Measurements from ENCODE around the gene ATN1.

Gene ATN1

GRCh38 chr12:6928022-6928702, 403 bp downstream of the ATN1 start:
- DNase-seq = no peak

DNA sequence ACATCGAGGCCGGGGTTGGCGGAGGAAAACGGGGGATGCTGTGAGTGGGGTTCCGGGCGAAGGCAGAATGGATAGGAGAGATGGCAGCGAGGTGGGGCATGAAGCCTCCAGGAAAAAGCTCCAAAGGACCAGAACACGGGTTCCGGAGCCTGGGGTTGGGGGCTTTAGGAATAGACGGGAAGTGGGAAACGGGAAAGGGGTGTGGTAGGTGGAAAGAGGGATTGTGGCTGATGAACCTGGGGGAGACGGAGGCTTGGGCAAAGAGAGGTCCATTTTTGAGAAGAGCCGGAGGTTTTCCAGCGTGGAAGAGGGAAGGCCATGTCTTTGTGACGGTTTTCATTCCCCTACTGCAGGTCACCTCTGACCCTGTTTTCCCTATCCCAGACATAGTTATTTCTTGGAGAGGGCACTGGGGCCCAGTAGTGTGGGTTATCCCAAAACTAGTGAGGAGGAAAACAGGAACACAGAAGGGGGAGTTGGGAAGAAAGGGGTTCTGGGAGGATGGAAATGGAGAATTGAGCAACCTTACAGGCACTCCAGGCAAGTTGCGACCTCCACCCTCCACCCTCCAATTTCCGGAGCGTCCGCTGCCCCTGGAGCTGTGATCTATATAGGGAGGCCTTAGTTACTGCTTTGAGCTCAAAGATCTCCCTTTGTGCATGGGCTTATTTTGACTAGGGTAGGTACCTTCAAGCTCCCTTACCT, 1.1 kb downstream of the ATN1 start:
- DNase-seq = no peak

DNA sequence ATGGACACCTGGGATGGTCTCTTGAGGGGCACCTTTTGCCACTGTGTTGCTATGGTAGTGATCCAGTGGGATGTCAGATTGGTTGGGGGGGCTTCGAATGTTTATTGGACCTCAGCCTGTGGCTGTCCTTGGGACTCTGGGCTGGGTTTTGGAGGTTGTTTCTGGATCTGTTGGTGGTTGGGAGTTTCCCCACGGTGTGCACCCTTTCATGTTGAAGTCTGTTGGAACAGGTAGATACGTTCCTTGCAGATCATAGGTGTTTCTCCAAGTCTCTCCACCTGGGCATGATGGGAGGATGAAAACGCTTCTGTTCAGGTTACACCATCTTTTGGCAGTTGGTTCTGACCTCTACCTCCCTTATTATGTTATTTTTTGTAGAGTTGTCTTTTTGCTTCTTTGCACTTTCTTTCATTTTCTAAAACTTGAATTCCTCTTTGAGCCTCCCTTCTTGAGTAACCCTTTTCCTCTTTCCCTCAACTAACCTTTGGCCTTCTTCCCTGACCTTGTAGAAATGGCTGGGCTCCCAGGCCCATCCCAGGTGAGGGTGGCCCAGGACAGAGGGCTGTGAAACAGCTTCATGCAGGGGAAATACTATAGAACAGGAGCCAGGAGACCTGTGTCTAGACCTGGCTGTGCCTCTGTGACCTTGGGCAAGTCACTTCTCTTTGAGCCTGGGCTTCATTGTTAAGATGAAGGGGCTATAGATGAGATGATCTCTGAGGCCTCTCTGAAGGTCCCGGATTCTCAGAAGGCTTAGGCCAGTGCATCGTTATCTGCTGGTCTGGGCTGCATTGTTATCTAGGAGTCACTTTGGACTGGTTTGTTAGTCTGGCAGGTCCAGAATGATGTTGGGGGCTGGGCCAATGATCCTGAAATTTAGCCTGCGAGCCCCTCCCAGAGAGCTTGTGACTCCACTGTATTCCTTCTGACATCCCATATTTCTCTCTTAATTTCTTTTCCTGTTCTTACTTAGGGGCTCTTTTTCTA, 2.0 kb downstream of the ATN1 start:
- no peak for DNase-seq

- DNase-seq = no peak
Observed at GRCh38 chr12:6932766-6933165, 5.0 kb downstream of the ATN1 start.

- no peak for DNase-seq
Observed at GRCh38 chr12:6934110-6934509, 6.4 kb downstream of the ATN1 start.

DNA sequence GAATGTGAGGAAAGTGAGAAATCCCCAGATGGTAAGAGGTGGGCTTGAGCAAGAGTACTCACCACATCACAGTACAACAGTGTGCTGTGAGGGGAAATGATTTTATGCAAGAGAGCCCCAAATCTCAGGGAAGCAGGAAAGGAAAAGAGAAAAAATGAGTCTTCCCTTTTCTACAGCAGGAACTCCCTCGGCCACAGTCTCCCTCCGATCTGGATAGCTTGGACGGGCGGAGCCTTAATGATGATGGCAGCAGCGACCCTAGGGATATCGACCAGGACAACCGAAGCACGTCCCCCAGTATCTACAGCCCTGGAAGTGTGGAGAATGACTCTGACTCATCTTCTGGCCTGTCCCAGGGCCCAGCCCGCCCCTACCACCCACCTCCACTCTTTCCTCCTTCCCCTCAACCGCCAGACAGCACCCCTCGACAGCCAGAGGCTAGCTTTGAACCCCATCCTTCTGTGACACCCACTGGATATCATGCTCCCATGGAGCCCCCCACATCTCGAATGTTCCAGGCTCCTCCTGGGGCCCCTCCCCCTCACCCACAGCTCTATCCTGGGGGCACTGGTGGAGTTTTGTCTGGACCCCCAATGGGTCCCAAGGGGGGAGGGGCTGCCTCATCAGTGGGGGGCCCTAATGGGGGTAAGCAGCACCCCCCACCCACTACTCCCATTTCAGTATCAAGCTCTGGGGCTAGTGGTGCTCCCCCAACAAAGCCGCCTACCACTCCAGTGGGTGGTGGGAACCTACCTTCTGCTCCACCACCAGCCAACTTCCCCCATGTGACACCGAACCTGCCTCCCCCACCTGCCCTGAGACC, 7.8 kb downstream of the ATN1 start:
- no peak for DNase-seq

GRCh38 chr12:6936194-6936635, 8.5 kb downstream of the ATN1 start:
- no peak for DNase-seq

DNA sequence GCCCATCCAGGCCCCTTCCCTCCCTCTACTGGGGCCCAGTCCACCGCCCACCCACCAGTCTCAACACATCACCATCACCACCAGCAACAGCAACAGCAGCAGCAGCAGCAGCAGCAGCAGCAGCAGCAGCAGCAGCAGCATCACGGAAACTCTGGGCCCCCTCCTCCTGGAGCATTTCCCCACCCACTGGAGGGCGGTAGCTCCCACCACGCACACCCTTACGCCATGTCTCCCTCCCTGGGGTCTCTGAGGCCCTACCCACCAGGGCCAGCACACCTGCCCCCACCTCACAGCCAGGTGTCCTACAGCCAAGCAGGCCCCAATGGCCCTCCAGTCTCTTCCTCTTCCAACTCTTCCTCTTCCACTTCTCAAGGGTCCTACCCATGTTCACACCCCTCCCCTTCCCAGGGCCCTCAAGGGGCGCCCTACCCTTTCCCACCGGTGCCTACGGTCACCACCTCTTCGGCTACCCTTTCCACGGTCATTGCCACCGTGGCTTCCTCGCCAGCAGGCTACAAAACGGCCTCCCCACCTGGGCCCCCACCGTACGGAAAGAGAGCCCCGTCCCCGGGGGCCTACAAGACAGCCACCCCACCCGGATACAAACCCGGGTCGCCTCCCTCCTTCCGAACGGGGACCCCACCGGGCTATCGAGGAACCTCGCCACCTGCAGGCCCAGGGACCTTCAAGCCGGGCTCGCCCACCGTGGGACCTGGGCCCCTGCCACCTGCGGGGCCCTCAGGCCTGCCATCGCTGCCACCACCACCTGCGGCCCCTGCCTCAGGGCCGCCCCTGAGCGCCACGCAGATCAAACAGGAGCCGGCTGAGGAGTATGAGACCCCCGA, 9.1 kb downstream of the ATN1 start:
- DNase-seq = no peak

DNA sequence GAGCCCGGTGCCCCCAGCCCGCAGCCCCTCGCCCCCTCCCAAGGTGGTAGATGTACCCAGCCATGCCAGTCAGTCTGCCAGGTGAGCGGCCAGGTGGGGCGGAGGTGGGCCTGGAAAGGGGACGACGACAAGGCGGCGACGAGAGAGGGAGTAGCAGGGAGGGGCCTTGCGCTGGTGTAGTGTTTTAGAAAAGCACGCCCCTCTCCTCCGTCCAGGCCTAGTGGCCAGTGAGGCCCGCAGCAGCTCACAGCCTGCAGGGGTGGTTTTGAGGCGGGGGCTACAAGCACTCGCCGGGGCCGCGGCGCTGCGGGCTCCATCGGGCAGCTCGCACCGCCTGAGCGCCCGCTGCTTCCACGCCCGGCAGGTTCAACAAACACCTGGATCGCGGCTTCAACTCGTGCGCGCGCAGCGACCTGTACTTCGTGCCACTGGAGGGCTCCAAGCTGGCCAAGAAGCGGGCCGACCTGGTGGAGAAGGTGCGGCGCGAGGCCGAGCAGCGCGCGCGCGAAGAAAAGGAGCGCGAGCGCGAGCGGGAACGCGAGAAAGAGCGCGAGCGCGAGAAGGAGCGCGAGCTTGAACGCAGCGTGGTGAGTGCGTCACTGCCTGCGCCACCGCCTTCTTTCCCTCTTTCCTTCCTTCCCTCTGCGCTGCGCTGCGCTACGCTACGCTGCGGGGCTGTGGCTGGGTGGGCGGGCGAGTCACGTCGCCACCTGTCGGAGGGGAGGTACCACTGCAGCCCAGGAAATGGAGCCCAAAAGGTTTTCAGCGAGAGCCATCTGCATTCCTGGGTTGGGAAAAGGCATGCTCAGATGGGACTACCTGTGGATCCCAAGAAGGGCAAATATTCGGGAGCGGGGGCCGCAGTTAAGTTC, 10.0 kb downstream of the ATN1 start:
- DNase-seq = peak; percentile 92

DNA sequence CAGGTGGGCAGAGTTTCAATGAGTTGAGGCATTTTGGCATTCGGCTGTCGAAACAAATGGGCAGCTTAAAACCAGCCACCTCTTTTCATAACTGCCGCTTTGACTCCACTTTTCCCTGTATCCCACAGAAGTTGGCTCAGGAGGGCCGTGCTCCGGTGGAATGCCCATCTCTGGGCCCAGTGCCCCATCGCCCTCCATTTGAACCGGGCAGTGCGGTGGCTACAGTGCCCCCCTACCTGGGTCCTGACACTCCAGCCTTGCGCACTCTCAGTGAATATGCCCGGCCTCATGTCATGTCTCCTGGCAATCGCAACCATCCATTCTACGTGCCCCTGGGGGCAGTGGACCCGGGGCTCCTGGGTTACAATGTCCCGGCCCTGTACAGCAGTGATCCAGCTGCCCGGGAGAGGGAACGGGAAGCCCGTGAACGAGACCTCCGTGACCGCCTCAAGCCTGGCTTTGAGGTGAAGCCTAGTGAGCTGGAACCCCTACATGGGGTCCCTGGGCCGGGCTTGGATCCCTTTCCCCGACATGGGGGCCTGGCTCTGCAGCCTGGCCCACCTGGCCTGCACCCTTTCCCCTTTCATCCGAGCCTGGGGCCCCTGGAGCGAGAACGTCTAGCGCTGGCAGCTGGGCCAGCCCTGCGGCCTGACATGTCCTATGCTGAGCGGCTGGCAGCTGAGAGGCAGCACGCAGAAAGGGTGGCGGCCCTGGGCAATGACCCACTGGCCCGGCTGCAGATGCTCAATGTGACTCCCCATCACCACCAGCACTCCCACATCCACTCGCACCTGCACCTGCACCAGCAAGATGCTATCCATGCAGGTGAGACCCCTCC, 10.8 kb downstream of the ATN1 start:
- no peak for DNase-seq

GRCh38 chr12:6939191-6939540, 11.4 kb downstream of the ATN1 start:
- no peak for DNase-seq

DNA sequence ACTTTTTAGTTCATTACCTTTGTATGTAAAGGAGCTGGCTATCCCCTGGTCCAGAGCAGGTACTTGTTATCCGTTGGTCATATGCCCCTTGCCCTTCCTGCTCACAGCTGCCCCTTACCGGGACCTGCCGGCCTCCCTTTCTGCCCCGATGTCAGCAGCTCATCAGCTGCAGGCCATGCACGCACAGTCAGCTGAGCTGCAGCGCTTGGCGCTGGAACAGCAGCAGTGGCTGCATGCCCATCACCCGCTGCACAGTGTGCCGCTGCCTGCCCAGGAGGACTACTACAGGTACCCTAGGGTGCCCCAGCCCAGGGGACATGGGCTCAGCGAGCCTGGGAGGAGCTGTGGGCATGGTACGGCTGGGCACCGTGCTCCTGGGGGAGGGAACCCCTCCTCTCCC, 13.5 kb downstream of the ATN1 start:
- DNase-seq = no peak

- DNase-seq = no peak
Observed at GRCh38 chr12:6941782-6942181, 14.0 kb downstream of the ATN1 start.

GRCh38 chr12:6942331-6942665, 14.5 kb downstream of the ATN1 start:
- no peak for DNase-seq

DNA sequence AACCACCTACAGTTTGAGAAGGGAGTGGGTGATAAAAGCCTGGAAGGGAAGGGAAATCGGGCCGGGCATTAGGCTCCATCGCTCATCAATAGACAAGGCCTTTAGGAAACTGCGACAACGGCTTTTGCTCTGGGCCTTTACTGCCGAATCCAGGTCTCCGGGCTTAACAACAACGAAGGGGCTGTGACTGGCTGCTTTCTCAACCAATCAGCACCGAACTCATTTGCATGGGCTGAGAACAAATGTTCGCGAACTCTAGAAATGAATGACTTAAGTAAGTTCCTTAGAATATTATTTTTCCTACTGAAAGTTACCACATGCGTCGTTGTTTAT, 15.6 kb downstream of the ATN1 start:
- peak; percentile 89 for DNase-seq

- peak; percentile 89 for DNase-seq
Observed at GRCh38 chr12:6943722-6944380, 16.1 kb downstream of the ATN1 start, which contains the start of the genes C12orf57 and RNU7-1. Gene C12orf57 (plus strand): TSS chr12:6944022. CDS start chr12:6944122, 100 bp downstream. Gene RNU7-1 (plus strand): TSS chr12:6943816.

GRCh38 chr12:6944381-6945186, 16.8 kb downstream of the ATN1 start:
- peak; percentile 83 for DNase-seq

DNA sequence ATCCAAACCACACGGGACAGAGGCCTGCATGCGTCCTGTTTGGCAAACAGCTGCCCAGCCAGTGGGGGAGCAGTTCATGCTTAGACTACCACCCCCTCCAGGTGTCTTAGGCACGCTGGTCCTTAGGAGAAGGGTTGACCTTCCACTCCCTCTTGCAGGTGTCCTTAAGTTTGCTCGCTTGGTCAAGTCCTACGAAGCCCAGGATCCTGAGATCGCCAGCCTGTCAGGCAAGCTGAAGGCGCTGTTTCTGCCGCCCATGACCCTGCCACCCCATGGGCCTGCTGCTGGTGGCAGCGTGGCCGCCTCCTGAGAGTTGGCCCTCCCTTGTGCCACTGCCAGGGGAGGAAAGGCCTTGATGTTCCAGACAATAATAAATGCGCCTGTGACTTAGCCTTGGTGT, 17.9 kb downstream of the ATN1 start:
- DNase-seq = no peak

All from KG1 (cell line).